ENCODE measurements around the gene OTOP2.

Gene OTOP2

GRCh38 chr17:74951680-74952421 is 27.8 kb downstream of the OTOP2 start:
- TF ChIP-seq TOX (CRISPR knock-in tag; IDR thresholded peaks at IDR 0.05; ENCODE audit: borderline replicate concordance) (no peak), POU6F1 (CRISPR knock-in tag; IDR thresholded peaks at IDR 0.05; ENCODE audit: borderline replicate concordance, low read depth) (no peak)
- ATAC-seq, result no peak

GRCh38 chr17:74952431-74953133 is 28.5 kb downstream of the OTOP2 start:
- ATAC-seq, result no peak
- TF ChIP-seq ESRRG (CRISPR knock-in tag; IDR thresholded peaks at IDR 0.05) (no peak), ZFP3 (CRISPR knock-in tag; IDR thresholded peaks at IDR 0.05) (no peak), OSR1 (CRISPR knock-in tag; IDR thresholded peaks at IDR 0.05) (no peak)

GRCh38 chr17:74953134-74953687 is 29.1 kb downstream of the OTOP2 start:
- TF ChIP-seq ZC3H10 (CRISPR knock-in tag; IDR thresholded peaks at IDR 0.05), result no peak
- TF ChIP-seq SNAI2 (CRISPR knock-in tag; IDR thresholded peaks at IDR 0.05), result no peak
- no peak for TF ChIP-seq ZNF8 (CRISPR knock-in tag; IDR thresholded peaks at IDR 0.05)
- no peak for TF ChIP-seq CSRNP3 (CRISPR knock-in tag; IDR thresholded peaks at IDR 0.05)
- no peak for TF ChIP-seq TOX (CRISPR knock-in tag; IDR thresholded peaks at IDR 0.05; ENCODE audit: borderline replicate concordance)
- TF ChIP-seq ISL1 (CRISPR knock-in tag; IDR thresholded peaks at IDR 0.05), result no peak
- no peak for TF ChIP-seq ZNF70 (CRISPR knock-in tag; IDR thresholded peaks at IDR 0.05)
- no peak for ATAC-seq

GRCh38 chr17:74954115-74954514 is 30.0 kb downstream of the OTOP2 start:
- no peak for ATAC-seq
- TF ChIP-seq ZNF8 (CRISPR knock-in tag; IDR thresholded peaks at IDR 0.05), result no peak
- no peak for TF ChIP-seq SNAI2 (CRISPR knock-in tag; IDR thresholded peaks at IDR 0.05)
- TF ChIP-seq ARNTL (CRISPR knock-in tag; IDR thresholded peaks at IDR 0.05; ENCODE audit: borderline replicate concordance, low read depth), result no peak
- TF ChIP-seq CSDC2 (CRISPR knock-in tag; IDR thresholded peaks at IDR 0.05), result no peak
- no peak for TF ChIP-seq ZC3H10 (CRISPR knock-in tag; IDR thresholded peaks at IDR 0.05)
- no peak for TF ChIP-seq OSR1 (CRISPR knock-in tag; IDR thresholded peaks at IDR 0.05)
- TF ChIP-seq ZFP30 (CRISPR knock-in tag; IDR thresholded peaks at IDR 0.05), result no peak
- TF ChIP-seq PPARA (CRISPR knock-in tag; IDR thresholded peaks at IDR 0.05; ENCODE audit: borderline replicate concordance), result no peak

GRCh38 chr17:74954665-74955421 is 30.8 kb downstream of the OTOP2 start:
- TF ChIP-seq PATZ1 (CRISPR knock-in tag; IDR thresholded peaks at IDR 0.05; ENCODE audit: borderline replicate concordance) (no peak), ZFP3 (CRISPR knock-in tag; IDR thresholded peaks at IDR 0.05) (no peak), TCF4 (CRISPR knock-in tag; IDR thresholded peaks at IDR 0.05; ENCODE audit: borderline replicate concordance) (peak; percentile 49; the same call in 1 of the 2 replicates), CREB5 (CRISPR knock-in tag; IDR thresholded peaks at IDR 0.05; ENCODE audit: low read depth) (no peak), ARNTL (CRISPR knock-in tag; IDR thresholded peaks at IDR 0.05; ENCODE audit: borderline replicate concordance, low read depth) (no peak), ZNF70 (CRISPR knock-in tag; IDR thresholded peaks at IDR 0.05) (no peak), ZNF8 (CRISPR knock-in tag; IDR thresholded peaks at IDR 0.05) (no peak)
- no peak for ATAC-seq
